ENCODE data around the gene SNRNP48.

SNRNP48 gene

GRCh38 chr6:7647504-7647903, 57.5 kb downstream of the SNRNP48 start:
- DNase-seq = no peak

- no peak for DNase-seq
These were observed 59.2 kb downstream of the SNRNP48 start for GRCh38 chr6:7649037-7649810.

GRCh38 chr6:7650878-7651277, 60.9 kb downstream of the SNRNP48 start:
- no peak for DNase-seq

GRCh38 chr6:7652957-7653356, 63.0 kb downstream of the SNRNP48 start:
- DNase-seq = no peak

- no peak for DNase-seq
These were observed 66.4 kb downstream of the SNRNP48 start for GRCh38 chr6:7656355-7656754.

- DNase-seq = no peak
These were observed 68.5 kb downstream of the SNRNP48 start for GRCh38 chr6:7658543-7658942.

- DNase-seq = no peak
These were observed 71.4 kb downstream of the SNRNP48 start for GRCh38 chr6:7661364-7661763.

All from NCI-H69 (cell line).